ENCODE data around the gene HSDL2. TPM values are rescaled to one million over a fixed set of nuclear protein-coding genes. Genes with fewer than 3 reads are reported as not detected.

HSDL2 gene
- total RNA-seq, 1 donor from 2014 or later, result 55.3 TPM

DNA sequence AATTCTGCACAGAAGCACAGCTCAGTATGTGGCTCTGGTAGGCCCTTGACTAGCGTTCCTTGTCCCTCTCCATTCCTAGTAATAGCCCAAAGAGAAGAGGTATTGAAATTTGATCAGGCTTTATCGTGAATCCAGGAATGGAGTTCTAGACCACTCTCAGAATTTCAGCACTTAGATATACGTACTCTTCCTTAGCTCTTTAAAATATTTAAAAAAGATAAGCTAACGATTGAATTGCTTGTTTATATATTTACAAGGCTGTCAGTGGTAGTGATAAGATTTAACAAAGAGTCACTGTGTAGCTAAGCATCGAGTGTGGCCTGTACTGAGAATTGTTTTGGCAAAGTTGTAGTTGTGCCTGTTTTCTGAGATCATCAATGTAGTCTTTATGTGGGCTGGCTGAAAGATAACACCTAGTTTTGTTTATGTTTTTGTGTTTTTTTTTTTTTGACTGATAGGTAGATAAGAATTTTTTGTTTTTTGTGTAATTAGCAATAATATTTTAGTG, 109.2 kb downstream of the HSDL2 start:
- Histone ChIP-seq H3K36me3 (no peaks in the 10 kb centered on the region), H3K4me1 (peaks cover 14% of the 10 kb centered on the region), H3K9me3 (peaks cover 13% of the 10 kb centered on the region), H3K27me3 (ENCODE audit: low read depth) (no peaks in the 10 kb centered on the region), H3K27ac (no peak overlapping the region), H3K4me3 (no peak overlapping the region)
- ATAC-seq (no peak), DNase-seq (no peak)
- TF ChIP-seq CTCF (IDR thresholded peaks at IDR 0.05), result no peak
- intact Hi-C loops (cut with DNase I), result no loop called here

DNA sequence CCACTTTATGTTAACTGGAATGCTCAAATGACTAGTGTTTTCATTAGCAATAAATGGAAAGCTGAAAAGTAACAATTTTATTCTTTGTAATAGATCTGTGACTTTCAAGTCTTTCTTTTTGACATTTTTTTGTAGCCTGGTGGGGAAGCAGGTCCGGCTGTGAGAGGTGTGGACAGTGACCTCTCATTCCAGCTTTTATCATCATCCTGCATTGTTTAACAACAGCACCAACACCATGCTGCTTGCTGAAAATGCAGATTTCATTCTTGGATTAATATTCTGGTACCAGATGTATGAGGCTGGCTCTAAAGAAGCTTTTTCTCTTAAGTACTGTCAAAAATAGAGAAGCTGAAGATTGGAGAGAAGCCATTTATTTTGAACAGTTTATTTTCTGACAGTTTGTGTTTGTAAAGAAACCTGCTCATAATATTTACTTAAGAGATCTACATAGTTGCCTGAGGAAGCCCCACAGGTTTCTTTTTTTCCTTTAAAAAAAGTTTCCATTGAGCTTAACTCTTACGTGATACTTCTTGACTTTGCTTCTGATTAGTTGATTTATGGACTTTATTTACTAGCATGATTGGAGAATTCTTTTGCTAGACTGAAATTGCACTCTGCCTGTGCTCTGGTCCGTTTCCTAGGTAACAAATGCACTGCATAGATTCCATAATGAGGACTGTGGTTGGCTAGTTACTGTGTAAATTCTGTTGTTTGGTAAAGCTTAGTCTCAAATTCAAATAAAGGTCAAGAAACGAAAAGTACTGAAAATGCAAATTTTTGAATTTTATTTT, 110.2 kb downstream of the HSDL2 start:
- Histone ChIP-seq H3K9me3 (peaks cover 23% of the 10 kb centered on the region), H3K4me1 (peaks cover 14% of the 10 kb centered on the region), H3K4me3 (no peak overlapping the region), H3K27ac (no peak overlapping the region), H3K36me3 (no peaks in the 10 kb centered on the region), H3K27me3 (ENCODE audit: low read depth) (no peaks in the 10 kb centered on the region)
- no peak for ATAC-seq
- TF ChIP-seq CTCF (IDR thresholded peaks at IDR 0.05), result no peak
- DNase-seq, result no peak
- intact Hi-C loops (cut with DNase I), result no loop called here

- Histone ChIP-seq H3K4me1 (peaks cover 17% of the 10 kb centered on the region), H3K9me3 (peaks cover 27% of the 10 kb centered on the region), H3K4me3 (no peak overlapping the region), H3K27ac (no peak overlapping the region), H3K27me3 (ENCODE audit: low read depth) (no peaks in the 10 kb centered on the region), H3K36me3 (no peaks in the 10 kb centered on the region)
- no peak for DNase-seq
- intact Hi-C loops (cut with DNase I), result no loop called here
- no peak for TF ChIP-seq CTCF (IDR thresholded peaks at IDR 0.05)
- no peak for ATAC-seq
These were observed 113.7 kb downstream of the HSDL2 start for GRCh38 chr9:112493393-112494137.

GRCh38 chr9:112494153-112494552, 114.2 kb downstream of the HSDL2 start:
- ATAC-seq, result no peak
- intact Hi-C loops (cut with DNase I), result no loop called here
- Histone ChIP-seq H3K27ac (no peak overlapping the region), H3K36me3 (no peaks in the 10 kb centered on the region), H3K4me1 (peaks cover 12% of the 10 kb centered on the region), H3K4me3 (no peak overlapping the region), H3K9me3 (peaks cover 27% of the 10 kb centered on the region), H3K27me3 (ENCODE audit: low read depth) (no peaks in the 10 kb centered on the region)
- no peak for DNase-seq
- no peak for TF ChIP-seq CTCF (IDR thresholded peaks at IDR 0.05)

DNA sequence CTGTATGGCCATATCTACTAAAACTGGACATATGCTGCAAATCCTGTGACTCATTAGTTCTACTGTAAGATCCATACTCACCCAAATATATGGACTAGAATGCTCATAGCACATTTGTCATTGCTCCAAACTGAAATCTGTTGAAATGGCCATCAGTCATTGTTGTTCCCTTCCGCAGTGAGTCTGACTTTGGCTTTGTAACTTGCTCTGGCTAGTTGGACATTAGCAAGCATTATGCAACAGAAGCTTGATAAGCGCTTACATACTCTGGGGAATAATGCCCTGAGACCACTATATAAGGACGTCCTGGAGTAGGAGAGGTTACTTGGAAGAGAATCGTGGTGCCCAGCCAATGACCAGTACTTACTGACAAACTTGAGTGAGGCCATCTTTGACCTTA, 115.7 kb downstream of the HSDL2 start:
- Histone ChIP-seq H3K27me3 (ENCODE audit: low read depth) (no peaks in the 10 kb centered on the region), H3K4me1 (peaks cover 12% of the 10 kb centered on the region), H3K9me3 (peaks cover 27% of the 10 kb centered on the region), H3K27ac (peak overlapping the region; percentile 26), H3K36me3 (no peaks in the 10 kb centered on the region), H3K4me3 (no peak overlapping the region)
- DNase-seq, result no peak
- ATAC-seq, result peak in 1 of 2 donors; percentile 74
- no peak for TF ChIP-seq CTCF (IDR thresholded peaks at IDR 0.05)
- intact Hi-C loops (cut with DNase I), result no loop called here
